GM18909 (cell line): Measurements from ENCODE around the gene PRMT3.
A peak's percentile ranks its signal among the peaks of the same experiment; 100 is the strongest.
"Not testable (repeated sequence)": the region's sequence is repeated elsewhere in the genome, so short reads cannot be mapped to it uniquely, and the experiment has no call there.

ENCODE experiments used
- ATAC-seq: cut with Tn5 transposase; IDR thresholded peaks from one replicate; pipeline ENCODE4 v1.9.1; 2021; ENCODE audit warnings: mild to moderate bottlenecking; ENCODE audit not compliant: unreplicated experiment, poor library complexity

Gene PRMT3

DNA sequence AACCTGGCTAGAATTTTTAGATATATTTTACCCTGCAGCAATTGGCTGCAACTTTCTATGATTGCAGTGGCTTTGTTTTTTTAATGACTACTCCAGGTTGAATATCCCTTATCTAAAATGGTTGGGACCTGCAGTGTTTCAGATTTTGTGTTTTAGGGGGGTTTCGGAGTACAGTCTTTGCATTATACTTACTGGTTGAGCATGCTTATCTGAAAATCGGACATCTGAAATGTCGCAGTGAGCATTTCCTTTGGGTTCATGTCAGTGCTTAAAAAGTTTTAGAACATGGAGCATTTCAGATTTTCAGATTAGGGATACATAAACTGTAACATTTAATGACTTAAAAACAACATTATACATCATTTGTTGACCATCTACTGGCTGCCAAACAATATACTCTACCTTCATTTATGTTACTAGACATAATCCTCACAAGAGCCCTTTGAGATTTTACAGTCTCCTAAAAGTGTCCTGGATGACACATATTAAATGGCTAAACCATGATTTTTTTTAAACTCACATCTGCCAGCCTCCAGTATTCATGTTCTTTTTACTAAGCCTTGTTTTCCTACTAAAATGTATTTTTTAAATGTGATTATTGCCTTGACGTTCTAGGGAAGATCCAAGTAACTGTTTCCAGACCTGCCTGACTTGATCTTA, 66.3 kb downstream of the PRMT3 start:
- no peak for ATAC-seq

DNA sequence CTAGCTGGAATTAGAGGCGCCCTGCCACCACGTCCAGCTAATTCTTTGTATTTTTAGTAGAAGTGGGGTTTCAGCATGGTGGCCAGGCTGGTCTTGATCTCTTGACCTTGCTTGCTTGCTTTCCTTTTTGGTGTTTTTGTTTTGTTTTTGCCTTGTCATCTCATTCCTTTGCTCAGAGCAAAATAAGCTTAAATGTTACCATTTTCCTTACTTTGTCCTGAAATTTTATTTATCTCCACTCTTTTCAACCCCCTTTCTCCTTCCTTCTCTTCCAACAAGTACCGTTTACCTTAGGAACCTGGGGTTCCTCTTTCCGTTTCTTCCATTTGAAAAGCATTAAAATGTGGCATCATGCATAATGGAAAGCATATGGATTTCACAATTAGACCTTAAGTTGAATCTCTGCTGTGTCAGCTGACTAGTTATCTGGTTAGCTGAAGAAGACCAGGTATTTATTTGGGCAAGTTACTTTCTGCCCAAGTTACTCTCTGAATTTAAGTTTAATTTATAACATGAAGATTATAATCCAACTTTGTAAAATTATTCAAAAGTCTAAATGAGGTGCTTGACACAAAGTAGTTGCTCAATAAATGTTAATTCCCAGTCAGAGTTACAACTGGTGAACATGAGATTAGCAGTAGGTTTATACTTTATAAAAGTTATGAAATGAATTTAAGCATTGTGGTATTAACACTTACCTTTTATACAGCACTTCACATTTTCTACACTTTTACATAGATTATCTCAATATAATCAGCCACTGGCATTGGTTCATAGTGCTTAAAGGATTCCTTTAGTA, 69.7 kb downstream of the PRMT3 start:
- ATAC-seq: no peak

DNA sequence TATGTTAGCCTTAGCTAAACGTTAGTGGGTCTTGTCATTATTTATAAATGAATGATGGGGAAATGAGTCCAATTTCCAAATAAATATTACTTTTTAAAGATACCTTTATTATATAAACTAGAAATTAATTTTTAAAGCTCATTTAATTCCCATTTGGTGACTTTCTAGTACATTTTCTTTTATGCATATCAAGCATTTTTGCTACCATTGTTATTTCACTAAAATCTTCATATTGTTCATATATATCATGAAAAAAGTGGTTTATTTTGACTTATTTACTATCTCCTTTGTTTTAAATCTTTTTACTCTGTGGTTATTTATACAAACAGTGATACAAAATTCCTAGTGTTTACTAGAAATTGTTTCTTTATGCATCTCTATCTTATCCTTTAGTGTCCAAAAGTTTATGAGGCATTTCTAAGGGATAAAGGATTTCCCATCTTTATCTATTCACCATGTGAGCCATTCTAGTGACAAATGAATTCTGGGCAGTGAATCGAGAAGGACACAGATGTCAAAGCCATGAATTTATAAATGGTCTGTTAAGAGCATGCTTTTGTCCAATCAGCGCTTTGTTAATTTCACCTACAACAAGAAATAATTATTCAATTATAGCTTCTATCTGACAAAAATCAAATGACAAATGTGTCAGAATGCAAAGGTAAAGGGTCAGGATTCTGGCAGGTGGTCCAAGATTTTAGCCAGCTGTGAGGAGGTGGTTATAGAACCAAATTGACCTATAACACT, 70.6 kb downstream of the PRMT3 start:
- no peak for ATAC-seq

DNA sequence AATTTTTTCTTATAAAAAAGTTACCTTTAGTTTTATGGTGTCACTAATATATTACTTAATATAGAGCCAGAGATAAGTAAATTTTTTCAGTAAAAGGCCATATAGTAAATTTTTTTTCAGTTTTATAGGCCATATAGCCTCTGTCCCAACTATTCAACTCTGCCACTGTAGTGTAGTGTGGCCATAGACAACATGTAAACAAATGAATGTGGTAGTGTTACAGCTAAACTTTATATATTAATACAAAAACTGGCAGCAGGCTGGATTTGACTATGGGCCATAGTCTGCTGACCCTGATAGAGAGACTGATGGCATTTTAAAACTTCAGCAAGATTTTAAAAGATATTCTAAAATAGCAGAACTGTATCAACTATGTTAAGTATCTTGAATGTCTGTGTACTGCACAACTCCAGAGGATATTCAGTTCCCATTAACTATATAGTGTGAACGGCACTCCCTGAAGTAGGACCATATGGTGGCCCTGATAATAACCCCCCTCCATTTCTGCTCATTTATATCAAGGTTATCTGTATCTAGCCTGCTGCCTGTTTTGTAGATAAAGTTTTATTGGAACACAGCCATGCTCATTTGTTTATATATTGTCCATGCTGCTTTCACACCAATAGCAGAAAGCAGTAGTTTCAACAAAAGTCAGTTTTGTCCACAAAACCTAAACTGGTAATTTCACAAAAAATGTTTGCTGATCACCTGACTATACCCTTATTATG, 71.6 kb downstream of the PRMT3 start:
- no peak for ATAC-seq

DNA sequence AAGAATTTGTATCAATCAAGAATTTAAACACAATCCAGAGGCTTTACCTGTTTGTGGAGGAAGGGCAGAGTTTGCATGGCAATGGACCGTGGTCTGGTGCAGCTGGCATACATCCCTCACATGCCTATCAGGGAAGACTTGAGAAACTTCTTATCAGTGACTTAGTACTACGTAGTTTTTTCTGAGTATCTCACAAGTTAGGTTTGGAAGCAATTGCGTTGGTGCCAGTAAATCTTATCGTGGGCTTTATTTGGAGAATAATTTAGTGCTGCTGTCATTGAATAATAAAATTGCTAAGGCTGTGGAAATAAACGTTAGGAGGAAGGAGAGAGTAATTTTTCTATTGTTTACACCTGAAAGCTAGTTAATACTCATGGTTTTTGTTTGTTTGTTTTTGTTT, 72.3 kb downstream of the PRMT3 start:
- ATAC-seq: no peak

DNA sequence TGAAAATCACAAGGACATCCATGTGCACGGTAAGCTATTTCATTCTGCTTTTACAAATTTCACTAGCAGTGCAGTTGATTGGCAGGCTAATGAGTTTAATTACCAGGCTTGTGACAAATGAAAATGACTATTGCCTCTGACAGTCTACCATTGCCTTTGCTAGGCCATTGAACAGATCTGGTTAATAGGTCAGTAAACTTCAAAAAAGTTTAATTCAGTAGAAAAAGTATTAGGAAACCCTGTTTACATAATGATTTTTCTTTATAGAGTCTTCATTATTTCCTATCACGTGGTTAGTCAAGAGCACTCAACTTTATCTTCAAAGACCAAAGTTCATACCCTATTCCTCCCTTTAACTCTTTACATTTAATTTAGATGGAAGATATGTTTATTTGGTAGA, 77.0 kb downstream of the PRMT3 start:
- ATAC-seq: no peak

DNA sequence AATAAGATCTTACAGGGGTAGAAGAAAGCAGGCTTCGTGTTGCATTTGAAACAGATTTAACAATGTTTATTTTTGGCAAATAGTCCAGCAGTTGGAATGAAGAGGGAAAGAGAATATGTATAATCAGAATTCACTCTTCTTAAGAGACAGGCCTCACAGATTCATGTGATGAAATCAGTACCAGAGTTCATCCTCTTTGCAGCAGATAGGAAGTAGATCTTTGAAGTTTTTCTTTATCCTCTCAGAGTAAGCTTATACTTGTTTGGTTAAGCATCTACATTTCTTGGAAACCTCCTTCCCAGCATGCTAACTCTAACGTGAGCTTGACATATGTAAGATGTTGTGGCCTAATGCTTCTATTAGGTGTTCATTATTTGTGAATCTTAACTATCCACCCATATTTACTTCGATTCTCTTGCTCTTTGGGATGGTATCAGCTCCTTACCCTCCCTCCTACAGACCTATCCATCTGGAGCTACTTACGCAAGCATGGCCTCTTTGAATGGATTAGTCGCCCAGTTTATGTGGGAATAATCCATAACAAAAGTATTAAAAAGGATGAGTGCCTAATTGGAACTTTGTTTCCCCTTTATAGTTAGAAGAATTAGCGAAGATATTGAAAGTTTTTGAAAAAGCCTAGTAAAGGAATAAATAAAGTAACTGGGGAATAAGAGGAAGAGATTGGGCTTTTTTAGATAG, 80.1 kb downstream of the PRMT3 start:
- ATAC-seq: no peak

DNA sequence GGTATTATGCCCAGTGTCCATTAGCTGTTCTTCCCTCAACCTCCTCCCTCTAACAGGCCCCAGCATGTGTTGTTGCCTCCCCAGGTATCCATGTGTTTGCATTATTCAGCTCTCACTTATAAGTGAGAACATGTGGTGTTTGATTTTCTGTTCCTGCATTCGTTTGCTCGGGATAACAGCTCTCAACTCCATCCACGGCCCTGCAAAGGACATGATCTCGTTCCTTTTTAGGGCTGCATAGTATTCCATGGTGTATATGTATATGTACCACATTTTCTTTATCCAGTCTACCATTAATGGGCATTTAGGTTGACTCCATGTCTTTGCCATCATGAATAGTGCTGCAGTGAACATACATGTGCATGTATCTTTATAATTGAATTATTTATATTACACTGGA, 82.8 kb downstream of the PRMT3 start:
- ATAC-seq: no peak

DNA sequence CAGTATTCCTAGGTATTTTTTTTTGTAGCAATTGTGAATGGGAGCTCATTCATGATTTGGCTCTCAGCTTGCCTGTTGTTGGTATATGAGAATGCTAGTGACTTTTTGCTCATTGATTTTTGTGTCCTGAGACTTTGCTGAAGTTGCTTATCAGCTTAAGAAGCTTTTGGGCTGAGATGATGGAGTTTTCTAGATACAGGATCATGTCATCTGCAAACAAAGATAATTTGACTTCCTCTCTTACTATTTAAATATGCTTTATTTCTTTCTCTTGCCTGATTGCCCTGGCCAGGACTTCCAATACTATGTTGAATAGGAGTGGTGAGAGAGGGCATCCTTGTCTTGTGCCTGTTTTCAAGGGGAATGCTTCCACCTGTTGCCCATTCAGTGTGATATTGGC, 84.4 kb downstream of the PRMT3 start:
- not testable (repeated sequence) for ATAC-seq

DNA sequence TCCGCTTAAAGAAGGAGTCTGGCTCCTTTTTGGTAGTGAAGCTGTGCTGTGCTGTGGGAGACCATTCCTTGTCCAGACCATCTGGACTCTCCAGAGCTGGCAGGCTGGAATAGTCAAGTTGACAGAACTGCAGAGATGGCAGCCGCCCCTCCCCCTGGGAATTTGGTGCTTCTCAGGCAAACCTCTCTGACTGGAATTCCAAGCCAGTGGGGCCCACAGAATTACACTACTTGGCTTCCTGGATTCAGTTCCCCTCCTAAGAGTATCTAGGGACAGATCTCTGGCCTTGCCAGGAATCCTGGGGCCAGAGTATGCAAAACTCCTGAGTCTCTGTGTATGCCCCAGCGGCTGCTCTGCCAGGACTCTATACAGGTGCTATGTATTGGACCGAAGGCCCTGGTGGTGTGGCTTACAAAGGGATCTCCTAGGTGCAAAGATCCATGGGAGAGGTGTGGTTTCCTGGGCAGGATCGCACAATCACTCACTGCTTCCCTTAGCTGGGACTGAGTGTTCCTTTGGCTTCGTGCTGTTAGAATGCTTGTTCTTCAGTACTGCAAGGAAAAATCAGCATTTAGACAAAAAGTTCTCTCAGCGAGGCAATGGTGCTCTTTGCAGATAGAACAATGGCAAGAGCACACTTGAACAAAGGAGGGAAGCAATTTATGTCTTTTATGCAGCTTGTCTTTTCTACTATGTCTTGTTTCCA, 86.8 kb downstream of the PRMT3 start:
- no peak for ATAC-seq

DNA sequence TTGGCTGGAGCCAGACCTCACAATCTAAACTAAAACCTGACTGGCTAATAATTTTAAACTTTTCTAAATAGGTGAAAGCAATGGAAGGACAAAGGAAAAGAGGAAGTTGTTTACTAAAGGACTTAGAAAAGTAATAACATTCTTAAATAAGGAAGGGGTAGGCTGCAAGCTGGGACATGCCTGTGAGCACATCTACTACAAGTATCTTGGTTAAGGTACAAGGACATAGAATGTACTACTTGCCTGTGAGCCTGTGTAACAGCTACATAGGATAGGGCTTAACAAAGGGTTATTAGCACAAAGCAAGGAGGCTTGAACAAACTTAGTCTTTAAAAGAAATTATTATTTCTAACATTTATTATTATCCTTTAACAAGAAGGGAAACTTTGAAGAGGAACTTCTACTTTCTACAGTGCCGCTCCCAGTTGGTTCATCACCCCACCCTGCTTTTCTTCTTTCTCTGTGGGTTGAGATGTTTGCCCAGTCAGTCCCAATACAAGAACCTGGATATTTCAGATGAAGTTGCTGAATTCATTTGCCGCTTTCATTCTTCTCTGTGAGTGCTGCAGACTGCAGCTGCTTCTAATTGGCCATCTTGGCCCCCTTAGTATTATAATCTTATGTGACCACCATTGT, 87.5 kb downstream of the PRMT3 start:
- ATAC-seq: no peak

DNA sequence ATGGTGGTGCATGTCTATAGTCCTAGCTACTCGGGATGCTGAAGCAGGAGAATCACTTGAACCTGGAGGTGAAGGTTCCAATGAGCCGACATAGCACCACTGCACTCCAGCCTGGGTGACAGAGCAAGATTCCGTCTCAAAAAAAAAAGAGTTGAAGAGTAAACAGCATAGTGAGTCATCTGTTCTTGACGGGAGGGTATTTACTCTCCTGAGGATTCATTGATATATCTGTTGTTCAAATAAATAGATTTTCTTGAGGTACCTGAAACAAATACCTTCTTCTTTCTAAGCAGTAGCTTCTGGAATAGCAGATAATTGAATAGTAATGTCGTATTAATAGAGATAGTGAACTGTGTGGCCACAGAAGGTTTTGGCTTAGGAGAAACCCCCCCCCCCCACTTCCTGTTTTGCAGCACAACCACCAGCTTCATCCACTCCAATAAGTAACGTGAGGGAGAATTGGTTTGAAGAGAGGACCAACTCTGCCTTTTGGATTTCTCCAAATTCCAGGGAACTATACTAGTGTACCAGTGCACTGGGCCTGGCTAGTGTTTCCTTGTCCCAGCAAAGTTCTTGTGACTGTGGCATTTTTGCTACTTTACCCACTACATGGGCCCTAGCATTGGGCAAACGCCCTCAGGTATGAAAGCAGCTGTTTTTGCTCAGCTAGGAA, 90.0 kb downstream of the PRMT3 start:
- no peak for ATAC-seq

DNA sequence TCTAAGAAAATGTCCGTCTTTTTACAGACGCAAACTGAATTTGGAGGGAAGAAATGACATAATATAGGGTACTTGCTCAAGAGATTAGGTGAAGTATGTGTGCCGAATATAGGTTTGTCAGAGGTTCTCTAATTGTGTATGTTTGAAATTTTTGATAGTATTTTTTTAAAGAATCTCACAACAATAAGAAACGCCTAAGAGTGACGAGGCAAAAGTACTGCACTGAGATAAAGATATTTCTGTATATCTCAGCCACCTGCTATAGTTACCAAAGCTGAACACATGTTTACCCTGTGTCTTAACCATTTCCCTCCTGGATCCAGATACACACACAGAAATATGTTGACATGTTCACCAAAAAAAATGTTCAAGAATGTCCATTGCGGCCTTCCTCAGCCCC, 92.0 kb downstream of the PRMT3 start:
- ATAC-seq: no peak

DNA sequence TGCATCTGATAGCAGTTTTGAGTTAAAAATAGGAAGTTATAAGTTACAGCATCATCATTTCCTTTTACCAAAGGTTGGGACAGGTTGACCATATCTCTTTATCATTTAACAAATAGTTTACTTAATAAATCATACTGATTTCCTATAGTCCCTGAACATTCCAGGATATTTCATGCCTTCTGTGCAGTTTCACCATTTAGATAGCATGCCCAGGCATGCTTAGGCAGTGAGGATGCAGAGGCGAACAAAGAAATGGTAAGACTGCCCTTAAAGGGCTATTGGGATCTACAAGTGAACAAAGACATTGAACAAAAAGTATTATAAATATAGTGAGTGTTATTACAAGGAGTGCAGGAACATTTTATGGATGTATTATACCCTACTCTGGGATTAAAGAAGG, 96.4 kb downstream of the PRMT3 start:
- ATAC-seq: no peak

DNA sequence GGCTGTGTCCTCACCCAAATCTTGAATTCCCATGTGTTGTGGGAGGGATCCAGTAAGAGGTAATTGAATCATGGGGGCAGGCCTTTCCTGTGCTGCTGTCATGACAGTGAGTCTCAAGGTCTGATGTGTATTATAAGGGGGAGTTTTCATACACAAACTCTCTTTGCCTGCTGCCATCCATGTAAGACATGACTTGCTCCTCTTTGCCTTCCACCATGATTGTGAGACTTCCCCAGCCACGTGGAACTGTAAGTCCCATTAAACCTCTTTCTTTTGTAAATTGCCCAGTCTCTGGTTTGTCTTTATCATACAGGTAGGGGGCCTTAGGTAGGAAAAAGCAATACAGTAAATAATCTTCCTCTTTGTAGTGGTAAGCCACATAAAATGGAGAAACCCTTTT, 96.9 kb downstream of the PRMT3 start:
- ATAC-seq: not testable (repeated sequence)

DNA sequence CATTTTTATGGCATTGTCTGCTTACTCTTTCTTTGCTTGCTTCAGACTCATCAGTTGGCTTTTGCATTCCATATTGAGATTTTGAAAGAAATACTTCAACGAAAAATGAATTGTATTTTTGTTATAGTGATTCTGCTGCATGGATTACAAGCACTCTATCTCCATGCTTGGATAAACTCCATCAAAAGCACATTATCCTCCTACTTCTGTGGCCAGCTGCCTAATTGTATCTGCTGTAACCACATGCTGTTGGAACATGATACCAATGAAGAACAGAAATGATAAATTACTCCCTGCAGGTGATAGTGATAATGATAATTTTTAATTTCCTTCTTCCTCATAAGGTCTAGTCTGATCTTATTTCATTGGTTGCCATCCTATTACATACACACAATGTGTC, 100.8 kb downstream of the PRMT3 start:
- no peak for ATAC-seq

DNA sequence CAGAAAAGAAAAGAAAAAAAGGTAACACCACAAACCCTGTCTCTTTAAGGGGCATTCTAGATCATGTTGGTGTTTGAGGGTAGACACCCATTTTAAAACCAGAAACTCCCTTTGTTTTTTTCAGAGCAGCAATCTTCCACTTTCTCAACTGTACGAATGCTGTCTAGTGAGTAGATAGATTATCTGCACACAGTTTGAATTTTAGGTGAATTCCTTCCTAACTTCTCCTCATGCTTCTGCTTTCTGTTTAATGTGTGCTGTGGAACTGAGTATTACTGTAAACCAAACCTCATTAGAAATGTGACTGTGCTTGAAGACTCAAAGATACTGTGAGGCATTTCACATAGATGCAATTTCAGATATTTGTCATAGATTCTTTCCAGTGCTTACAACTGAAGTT, 102.4 kb downstream of the PRMT3 start:
- ATAC-seq: peak; percentile 63

DNA sequence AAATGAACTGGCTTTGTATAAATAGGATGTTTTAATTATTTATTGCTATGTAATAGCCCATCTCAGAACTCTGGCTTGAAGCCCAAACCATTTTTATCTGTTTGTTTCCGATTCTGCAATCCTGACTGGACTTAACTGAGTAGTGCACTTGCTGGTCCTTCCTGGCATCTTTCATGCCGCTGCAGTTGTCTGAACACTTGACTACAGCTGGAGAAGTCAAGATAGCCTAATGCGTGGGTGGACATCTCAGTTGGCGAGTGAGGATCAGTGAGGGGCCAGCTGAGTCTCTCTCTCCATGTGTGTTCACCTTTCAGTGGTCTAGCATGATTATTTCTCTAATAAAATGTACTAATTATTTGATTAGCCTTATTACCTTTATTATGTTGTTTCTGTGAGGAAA, 105.8 kb downstream of the PRMT3 start:
- no peak for ATAC-seq
